ENCODE results near the gene NSG2.

GRCh38 chr5:174011441-174011840, 34.1 kb upstream of the NSG2 start:
- no peak for TF ChIP-seq CTCF (IDR thresholded peaks at IDR 0.05 in 4 of 5, conservative IDR thresholded peaks at IDR 0.05 in 1 of 5)
- no peak for TF ChIP-seq POLR2A (IDR thresholded peaks at IDR 0.05)
